Activated CD4-positive, alpha-beta memory T cell treated with anti-CD3 and anti-CD28 coated beads for 36 hours (primary cell): Measurements from ENCODE around the gene TXNRD2. TPM values are rescaled to one million over a fixed set of nuclear protein-coding genes. Genes with fewer than 3 reads are reported as not detected.

ENCODE experiments used
- CTCF ChIA-PET: fragments of 350-600 bp; sonication (Branson Sonifier 250); formaldehyde crosslinking; loops from one replicate; lab custom pipeline; 2021; ENCODE audit warnings: antibody characterized with exemption, inconsistent platforms; lab: Charles Lee
- POLR2A ChIA-PET: fragments of 350-600 bp; sonication (Branson Sonifier 250); formaldehyde crosslinking; loops from one replicate; lab custom pipeline; 2021; ENCODE audit warnings: antibody characterized with exemption; lab: Charles Lee
- DNase-seq: peaks from one replicate; pipeline ENCODE4 v3.0.0-alpha.2; 2020
- H3K27ac Mint-ChIP-seq: one replicate; pipeline ENCODE4 v1.8.0; 2021; ENCODE audit warnings: mixed read lengths
- H3K27me3 Mint-ChIP-seq: one replicate; pipeline ENCODE4 v1.8.0; 2021; ENCODE audit warnings: mixed read lengths
- H3K36me3 Mint-ChIP-seq: one replicate; pipeline ENCODE4 v1.8.0; 2021; ENCODE audit warnings: mixed read lengths
- H3K4me1 Mint-ChIP-seq: one replicate; pipeline ENCODE4 v1.8.0; 2021; ENCODE audit warnings: low read depth, mixed read lengths
- H3K4me3 Mint-ChIP-seq: one replicate; pipeline ENCODE4 v1.8.0; 2021; ENCODE audit warnings: mild to moderate bottlenecking, mixed read lengths
- H3K9me3 Mint-ChIP-seq: one replicate; pipeline ENCODE4 v1.8.0; 2021; ENCODE audit warnings: mixed read lengths
- intact Hi-C: fragments of 100-400 bp; cut with micrococcal nuclease; formaldehyde crosslinking; loops from one replicate; pipeline ENCODE4 v1.15.1; 2023
- microRNA-seq: library from miRNA; unstranded; fragments of <30 nt; microRNA quantifications from one replicate; pipeline ENCODE4 v1.2.0, GENCODE V29; 2022; ENCODE audit warnings: borderline number of aligned reads, borderline microRNAs expressed, borderline replicate concordance
- total RNA-seq, 2 experiments: library from RNA; stranded (reverse); gene quantifications; one replicate each; pipeline ENCODE4 v1.2.3, GENCODE V29; 2021

The TXNRD2 gene
- total RNA-seq, 2 experiments from 2014 or later, result 23.3 to 23.4 TPM

DNA sequence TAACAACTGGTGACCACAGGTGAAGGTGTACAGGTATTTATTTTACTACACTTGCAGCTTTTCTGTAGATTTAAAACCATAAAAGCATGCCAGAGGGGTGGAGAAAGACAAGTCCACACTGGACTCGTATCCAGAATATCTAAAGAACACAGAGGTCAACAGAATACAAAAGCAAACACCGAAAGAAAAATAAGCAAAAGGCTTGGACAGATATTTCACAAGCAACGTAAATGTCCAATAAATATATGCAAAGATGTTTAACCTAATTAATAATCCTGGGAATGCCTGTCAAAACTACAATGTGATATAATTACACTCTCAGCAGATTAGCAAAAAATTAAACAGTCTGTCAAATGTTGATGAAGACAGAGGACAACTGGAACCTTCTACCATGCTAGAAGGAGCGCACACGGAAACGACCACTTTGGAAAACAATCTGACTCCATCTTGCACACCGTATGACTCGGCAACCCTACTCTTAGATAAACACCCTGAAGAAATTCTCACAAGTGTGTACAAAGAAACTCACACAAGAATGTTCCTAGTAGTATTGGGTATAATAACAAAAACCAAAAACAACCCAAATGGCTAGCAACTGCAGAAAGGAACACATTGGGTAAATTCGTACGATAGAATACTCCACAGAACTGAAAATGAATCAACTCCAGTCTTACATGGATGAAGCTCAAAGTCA is 114.1 kb downstream of the TXNRD2 start:
- ChIA-PET CTCF (interaction anchor here (1.1 kb wide), 1 partner anchor 82 kb away, joined by 3 read pairs; no protein-coding TSS in a partner anchor), POLR2A (no interaction called here)
- Mint-ChIP-seq H3K27me3 (no peaks in the 10 kb centered on the region), H3K9me3 (no peaks in the 10 kb centered on the region), H3K4me1 (no peaks in the 10 kb centered on the region), H3K4me3 (no peak overlapping the region), H3K27ac (no peak overlapping the region), H3K36me3 (no peaks in the 10 kb centered on the region)
- intact Hi-C loops, result no loop called here
- DNase-seq, result no peak

DNA sequence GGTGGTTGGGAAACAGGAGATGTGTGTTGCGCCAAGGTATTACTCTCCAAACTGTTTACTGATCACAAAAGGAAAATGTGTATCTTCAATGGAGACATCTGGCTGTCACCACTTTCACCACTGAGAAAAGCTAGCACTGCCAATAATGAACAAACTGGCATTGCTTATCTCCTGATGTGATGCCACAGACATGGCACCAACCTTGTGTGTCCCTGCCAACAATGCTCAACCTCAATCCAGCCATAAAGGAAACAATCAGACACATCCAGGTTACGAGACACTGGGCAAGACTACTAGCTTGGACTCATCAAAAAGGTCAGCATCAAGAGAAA is 115.0 kb downstream of the TXNRD2 start:
- Mint-ChIP-seq H3K9me3 (no peaks in the 10 kb centered on the region), H3K36me3 (no peaks in the 10 kb centered on the region), H3K27ac (no peak overlapping the region), H3K4me3 (no peak overlapping the region), H3K27me3 (no peaks in the 10 kb centered on the region), H3K4me1 (no peaks in the 10 kb centered on the region)
- POLR2A ChIA-PET, result no interaction called here
- CTCF ChIA-PET, result no interaction called here
- DNase-seq, result no peak
- intact Hi-C loops, result no loop called here

DNA sequence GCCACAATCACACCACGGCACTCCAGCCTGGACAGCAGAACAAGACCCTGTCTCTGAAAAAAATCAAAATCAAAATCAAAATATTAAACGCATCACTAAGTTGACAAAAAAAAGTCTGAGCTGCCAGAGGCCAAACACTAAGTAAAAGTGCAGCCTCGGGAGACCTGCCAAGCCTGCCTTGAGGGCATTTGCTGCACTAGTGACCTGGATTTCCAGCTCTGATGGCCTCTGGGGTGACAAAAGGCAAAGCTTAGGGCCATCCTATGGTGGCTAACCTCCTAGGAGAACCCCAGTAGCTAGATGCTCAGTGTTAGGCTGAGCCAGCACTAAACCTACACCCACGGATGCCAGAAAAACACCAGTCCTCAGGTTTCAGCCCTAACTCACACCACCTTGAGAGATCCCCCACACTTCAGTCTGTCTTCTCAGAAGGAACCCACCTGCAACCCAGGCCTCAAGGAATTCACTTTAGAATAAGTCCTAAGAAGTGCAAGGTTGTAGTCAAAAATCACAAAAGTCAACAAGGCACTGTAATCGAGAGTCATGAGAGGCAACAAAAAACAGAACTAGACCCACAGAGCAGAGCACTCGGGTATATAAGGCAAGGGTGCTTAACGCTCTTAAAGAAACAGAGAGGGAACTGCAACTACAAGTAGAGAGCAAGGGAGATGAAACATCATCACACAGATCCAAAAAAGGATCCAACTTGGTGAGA is 115.6 kb downstream of the TXNRD2 start:
- ChIA-PET CTCF (no interaction called here), POLR2A (interaction anchor here (0.6 kb wide), 1 partner anchor 245 kb away, joined by 3 read pairs; no protein-coding TSS in a partner anchor)
- H3K4me3 Mint-ChIP-seq, result no peak overlapping the region
- DNase-seq, result no peak
- no peaks in the 10 kb centered on the region for H3K9me3 Mint-ChIP-seq
- intact Hi-C loops, result no loop called here
- no peak overlapping the region for H3K27ac Mint-ChIP-seq
- no peaks in the 10 kb centered on the region for H3K4me1 Mint-ChIP-seq
- no peaks in the 10 kb centered on the region for H3K27me3 Mint-ChIP-seq
- no peaks in the 10 kb centered on the region for H3K36me3 Mint-ChIP-seq

Small RNA genes lying within 50 kb of the gene (microRNA-seq; reads per million reads assigned to microRNA genes)
- not detected for gene MIR4761

Other genes starting within 250 kb of the TXNRD2 start
- under 1 TPM; 0.41 to 0.43 TPM for gene SEPTIN5, start 227.3 kb downstream of the TXNRD2 start, total RNA-seq
- not detected for gene GP1BB, start 218.3 kb downstream of the TXNRD2 start, total RNA-seq
- not detected for gene TBX1, start 181.0 kb downstream of the TXNRD2 start, total RNA-seq
- 10 to 100 TPM; 11.3 to 12.3 TPM for gene GNB1L, start 86.9 kb downstream of the TXNRD2 start, total RNA-seq
- gene RTL10, start 86.9 kb downstream of the TXNRD2 start, total RNA-seq, result 10 to 100 TPM; 11.5 to 13.5 TPM
- gene COMT, start within 50 bp of the TXNRD2 start, total RNA-seq, result 10 to 100 TPM; 61.7 to 66.1 TPM
- gene ARVCF, start 75.0 kb upstream of the TXNRD2 start, total RNA-seq, result 1 to 10 TPM; 1.5 to 2.4 TPM
- gene TANGO2, start 79.3 kb upstream of the TXNRD2 start, total RNA-seq, result 10 to 100 TPM; 20.7 to 23.6 TPM
- gene DGCR8, start 138.4 kb upstream of the TXNRD2 start, total RNA-seq, result 10 to 100 TPM; 33.4 to 34.3 TPM
- 100 to 1,000 TPM; 359 to 372 TPM for gene RANBP1, start 174.3 kb upstream of the TXNRD2 start, total RNA-seq
- gene TRMT2A, start 175.4 kb upstream of the TXNRD2 start, total RNA-seq, result 10 to 100 TPM; 70.6 to 75.8 TPM
- 10 to 100 TPM; 46.3 to 46.5 TPM for gene ZDHHC8, start 190.0 kb upstream of the TXNRD2 start, total RNA-seq
- under 1 TPM in 1 of 2 experiments, not detected in 1; 0.52 TPM for gene CCDC188, start 209.2 kb upstream of the TXNRD2 start, total RNA-seq